Coronary artery (tissue), 2 donors: Measurements from ENCODE around the gene RPL12.

ENCODE experiments used
- DNase-seq: peaks from one replicate; pipeline ENCODE4 v3.0.0-alpha.2; 2017; ENCODE audit warnings: low spot score
- H3K27ac ChIP-seq, 2 donors: fragments of 200-600 bp; sonication (generic); one replicate each; pipeline ENCODE4 v1.5.1; 2016 to 2019
- H3K4me3 ChIP-seq: fragments of 200-600 bp; sonication (generic); 2 replicates; pipeline ENCODE4 v1.5.1; 2016; ENCODE audit warnings: mild to moderate bottlenecking, moderate library complexity
- CTCF ChIP-seq: fragments of 200-600 bp; sonication (generic); IDR thresholded peaks from one replicate; pipeline ENCODE4 v1.5.1; 2019; ENCODE audit warnings: antibody characterized with exemption

The RPL12 gene

DNA sequence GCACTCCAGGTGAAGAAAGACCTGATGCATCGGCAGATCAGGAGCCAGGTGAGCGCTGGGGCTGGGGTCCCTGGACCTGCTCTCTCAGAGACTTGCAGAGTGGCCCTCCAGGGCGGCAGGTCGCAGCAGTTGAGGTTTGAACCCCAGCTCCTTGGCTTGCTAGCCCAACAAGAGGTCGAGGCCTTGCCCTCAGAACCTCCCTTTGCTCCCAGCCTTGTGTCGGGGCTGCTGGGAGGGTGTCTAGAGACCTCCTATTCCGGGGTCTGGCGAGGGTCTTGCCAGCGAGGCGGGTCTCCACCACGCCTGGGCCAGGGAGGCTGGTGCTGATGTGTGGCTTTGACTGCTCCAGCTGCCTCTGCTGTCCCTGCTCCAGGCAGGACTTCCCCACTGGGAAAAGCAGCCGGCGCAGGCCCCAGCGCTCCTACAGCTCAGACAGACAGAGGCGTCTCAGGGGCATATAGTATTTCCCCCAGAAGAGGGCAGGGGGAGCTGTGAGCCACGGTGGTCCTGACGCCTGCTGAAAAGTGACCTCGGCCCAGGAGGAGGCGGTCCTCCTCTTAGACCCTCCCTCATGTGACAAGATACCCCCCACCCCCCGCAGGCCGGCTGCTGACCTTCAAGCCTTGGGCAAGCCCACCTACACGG is 38.4 kb upstream of the RPL12 start:
- no peak for TF ChIP-seq CTCF
- Histone ChIP-seq H3K4me3 (no peak overlapping the region), H3K27ac (no peak overlapping the region)
- no peak for DNase-seq

DNA sequence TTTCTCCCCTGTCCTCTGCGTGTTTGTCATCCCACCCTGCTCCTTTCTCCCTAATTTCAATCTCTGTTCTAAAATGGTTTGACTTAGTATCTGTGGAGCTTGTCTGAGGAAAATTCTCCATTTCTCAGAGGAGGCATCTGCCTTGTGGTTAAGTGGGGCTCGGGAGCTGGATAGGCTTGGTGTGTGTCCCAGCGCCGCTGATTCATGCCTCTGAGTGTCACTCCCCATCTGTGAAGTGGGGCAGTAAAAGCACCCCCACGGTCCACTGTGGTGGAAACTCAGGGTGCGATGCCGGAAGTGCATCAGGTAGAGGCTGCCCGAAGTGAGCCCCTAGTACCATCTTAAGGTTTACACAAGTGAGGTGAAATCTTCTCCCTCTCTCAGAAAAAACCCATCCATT is 37.7 kb upstream of the RPL12 start:
- DNase-seq: no peak
- TF ChIP-seq CTCF: no peak
- H3K4me3 ChIP-seq: no peak overlapping the region
- H3K27ac ChIP-seq: no peak overlapping the region

- no peak for TF ChIP-seq CTCF
- no peak overlapping the region for H3K27ac ChIP-seq
- no peak for DNase-seq
- no peak overlapping the region for H3K4me3 ChIP-seq
These were observed 34.8 kb upstream of the RPL12 start for GRCh38 chr9:127485995-127486394.

DNA sequence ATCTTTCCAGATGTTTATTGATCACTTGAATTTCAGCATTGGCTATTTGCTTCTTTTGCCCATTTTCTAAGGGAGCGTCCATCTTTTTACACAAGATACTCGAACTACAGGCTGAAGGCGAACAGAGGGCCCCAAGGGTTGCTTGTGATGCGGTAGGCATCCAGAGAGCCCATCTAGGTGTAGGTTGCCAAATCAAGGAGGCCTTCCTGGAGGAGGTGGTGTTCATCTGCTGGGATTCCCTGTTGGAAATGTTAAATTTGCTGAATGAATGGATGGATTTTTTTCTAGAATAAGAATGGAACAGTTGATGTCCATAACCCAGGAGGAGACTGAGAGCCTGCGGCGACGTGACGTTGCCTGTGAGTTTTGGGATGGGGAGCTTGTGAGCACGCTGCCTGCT is 31.5 kb upstream of the RPL12 start:
- no peak for DNase-seq
- H3K27ac ChIP-seq: no peak overlapping the region
- no peak for TF ChIP-seq CTCF
- no peak overlapping the region for H3K4me3 ChIP-seq

DNA sequence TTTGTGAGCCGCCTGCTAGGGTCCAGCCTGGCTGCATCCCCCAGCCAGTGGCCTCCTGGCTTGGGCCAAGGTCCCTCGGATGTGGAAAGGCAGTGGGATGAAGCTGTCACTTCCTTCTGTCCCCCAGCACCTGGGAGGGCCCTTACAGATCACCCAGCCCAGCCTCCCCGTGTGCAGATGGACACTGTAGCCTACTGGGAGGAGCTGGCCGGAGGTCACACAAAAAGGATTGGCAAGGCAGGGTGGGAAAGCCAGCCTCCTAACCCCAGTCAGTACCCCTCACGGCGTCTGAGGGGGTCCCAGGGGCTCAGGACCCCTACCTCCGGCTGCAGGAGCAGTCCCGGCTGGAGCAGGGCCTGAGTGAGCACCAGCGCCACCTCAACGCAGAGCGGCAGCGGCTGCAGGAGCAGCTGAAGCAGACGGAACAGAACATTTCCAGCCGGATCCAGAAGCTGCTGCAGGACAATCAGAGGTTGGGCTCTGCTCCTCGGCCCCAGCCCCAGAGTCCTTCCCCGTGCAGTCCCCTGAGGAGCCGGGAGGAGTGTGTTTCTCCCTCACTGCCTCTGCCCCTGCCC is 28.4 kb upstream of the RPL12 start:
- Histone ChIP-seq H3K4me3 (no peak overlapping the region), H3K27ac (no peak overlapping the region)
- no peak for TF ChIP-seq CTCF
- DNase-seq: no peak

DNA sequence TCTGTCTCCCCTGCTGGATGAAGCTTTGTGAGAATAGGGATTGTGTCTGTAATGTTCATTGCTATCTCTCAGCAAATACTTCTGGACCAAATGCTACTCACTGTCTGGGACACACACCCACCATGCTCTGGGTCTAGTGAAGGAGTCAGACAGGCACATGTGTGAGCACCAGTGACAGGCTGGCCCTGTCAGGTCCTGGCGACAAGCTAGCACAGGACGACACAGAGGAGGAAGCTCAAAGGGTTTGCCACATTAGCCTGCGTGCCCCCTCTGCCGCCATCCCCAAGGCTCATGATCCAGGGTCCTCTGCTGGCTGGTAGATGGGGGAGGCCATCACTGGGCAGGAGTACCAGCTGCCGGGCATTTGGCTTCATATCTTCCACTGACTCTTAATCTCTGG is 23.4 kb upstream of the RPL12 start:
- TF ChIP-seq CTCF: no peak
- no peak overlapping the region for H3K27ac ChIP-seq

DNA sequence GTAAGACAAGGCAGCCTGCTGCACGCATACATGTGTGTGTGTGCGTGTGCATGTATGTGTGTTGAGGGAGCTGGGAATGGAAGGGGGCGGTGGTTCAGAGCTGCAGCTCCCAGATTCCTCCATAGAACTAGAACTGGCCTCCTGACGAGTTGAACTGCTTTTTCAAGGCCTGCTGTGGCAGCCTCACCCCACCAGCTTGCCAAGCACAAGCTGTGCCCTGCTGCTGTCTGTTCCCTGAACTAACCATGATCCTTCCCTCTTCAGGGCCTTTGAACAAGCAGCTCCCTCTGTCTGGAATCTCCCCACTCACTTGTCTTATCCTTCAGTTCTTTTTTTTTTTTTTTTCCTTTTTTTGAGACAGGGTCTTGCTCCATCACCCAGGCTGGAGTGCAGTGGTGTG is 22.7 kb upstream of the RPL12 start:
- no peak overlapping the region for H3K27ac ChIP-seq
- TF ChIP-seq CTCF: no peak
- DNase-seq: no peak
- H3K4me3 ChIP-seq: no peak overlapping the region

More for the DNA sequence above, 23.4 kb upstream of the RPL12 start:
- no peak for DNase-seq
- H3K4me3 ChIP-seq: no peak overlapping the region
